Measurements from ENCODE around the gene COA8.
A peak's percentile ranks its signal among the peaks of the same experiment; 100 is the strongest.

The COA8 gene

DNA sequence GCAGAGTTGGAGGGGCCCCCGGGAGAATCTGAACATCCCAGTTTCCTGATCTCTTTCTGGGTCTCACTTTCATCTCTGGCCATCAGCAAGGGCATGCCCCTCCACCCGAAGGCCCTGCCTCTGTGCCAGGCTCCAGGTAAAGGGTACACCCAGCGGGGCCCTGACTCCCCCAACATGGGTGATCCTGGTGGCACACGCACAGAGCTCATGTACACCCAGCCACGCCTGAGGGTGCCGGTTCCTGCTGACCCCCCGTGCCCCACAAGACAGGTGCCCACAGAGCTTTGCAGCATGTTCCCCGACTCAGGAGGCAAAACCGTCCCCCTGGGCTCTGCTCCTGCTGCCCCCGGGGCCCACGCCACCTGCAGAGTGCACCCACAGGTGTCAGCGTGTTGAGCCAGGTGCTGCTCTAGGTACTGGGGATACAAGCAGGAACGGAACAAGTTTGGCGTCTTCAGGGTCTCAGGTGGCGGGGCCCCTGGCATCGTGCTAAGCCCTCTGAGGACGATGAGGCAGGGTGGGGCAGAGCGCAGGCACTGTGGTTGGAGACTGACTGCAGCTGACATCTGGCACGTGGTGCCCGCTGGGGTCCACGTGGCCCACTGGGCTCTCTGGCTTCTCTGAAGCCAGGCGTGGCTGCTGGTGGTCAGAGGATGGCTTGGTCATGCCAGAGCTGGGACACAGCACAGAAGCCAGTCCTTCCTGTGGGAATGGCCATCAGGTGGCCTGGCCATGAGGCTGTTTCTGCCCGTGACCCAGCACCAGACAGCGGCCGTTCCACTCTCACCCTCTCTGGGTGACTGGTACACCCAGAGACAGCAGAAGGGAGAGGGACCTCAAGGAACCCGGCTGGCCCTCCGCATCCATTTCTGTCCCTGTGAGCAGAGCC is 14.1 kb upstream of the COA8 start:
- DNase-seq (ENCODE audit: low spot score), result no peak

DNA sequence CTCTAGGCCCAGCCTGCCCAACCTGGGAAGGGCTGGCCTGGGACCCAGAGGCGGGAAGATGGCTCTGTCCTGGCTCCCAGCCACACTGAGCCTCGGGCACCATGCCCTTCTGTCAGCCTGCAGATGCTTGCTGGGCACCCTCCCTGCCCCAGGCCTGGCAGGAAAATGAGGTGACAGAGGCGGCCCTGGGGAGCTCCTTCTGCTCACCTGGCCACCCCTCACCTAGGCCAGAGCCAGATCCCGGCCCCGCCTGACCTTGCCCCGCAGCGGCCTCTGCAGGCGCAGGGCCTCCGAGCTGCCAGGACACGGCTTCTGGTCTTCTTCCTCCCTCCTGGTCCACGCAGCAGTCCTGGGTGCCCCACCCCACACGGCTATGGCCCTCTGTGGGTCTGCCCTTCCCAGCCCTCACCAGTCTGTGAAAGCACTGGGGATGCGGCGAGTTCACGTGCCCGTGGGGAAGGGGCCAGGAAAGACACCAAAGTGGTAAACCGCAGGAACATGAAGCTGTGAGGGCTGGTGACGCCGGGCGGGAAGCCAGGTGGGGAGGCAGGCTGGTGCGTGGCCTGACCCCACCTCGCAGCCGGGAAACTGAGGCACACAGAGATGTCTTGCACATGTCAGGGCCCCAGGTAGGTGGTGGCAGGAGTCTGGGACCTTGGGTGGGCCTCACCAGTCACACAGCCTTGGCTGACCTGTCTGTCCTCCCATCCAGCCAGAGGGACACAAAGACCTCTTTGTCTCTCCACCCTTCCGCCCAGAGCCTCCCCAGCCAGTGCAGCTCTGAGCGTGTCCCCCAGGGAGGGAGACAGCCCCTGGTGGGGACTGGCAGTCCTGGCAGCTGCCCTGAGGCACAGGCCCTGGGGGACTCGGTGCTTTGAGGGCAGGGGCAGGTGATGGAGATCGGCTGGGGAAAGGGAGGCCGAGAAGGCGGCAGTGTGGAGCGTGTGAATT is 13.1 kb upstream of the COA8 start:
- DNase-seq (ENCODE audit: low spot score), result no peak

DNA sequence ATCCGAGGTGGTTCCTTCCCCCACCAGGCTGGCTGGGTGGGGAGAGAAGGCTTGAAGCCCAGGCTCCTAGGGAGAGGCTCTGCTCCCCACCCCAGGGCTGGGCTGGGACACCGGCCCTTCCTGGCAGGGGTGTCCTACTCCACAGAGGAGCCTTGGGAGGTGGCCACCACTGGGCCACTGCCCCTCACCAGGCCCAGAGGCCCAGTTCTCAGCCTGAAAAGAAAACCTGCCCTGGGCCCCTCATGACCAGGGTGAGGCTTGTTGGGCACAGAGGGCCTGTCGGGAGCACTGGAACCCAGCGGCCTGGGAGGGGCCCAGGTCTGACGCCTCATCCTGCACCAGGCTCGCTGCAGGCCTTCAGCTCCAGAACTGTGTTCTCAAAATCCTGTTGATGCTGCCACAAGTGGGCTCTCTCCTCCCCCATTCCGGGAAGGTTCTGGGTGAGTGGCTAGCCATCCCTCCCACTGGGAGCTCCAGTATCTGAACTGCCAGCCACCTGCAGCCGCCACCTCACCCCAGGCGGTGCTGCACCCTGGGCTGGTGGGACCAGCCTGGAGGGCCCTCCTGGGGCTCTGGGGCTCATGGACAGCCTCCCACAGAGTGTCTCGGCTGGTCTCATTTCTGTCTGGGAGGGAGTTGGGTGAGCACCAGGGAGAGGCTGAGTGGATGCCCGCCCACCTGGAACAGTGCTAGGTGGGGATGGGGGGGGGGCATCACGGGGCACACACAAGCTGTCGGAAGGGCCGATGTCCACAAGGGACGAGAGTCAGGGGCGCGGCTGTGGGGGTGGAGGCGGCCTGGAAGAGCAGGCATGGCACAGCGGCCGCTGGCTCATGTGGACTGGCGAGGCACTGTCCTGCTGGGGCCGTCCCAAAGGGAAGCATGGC is 12.1 kb upstream of the COA8 start:
- no peak for DNase-seq (ENCODE audit: low spot score)

DNA sequence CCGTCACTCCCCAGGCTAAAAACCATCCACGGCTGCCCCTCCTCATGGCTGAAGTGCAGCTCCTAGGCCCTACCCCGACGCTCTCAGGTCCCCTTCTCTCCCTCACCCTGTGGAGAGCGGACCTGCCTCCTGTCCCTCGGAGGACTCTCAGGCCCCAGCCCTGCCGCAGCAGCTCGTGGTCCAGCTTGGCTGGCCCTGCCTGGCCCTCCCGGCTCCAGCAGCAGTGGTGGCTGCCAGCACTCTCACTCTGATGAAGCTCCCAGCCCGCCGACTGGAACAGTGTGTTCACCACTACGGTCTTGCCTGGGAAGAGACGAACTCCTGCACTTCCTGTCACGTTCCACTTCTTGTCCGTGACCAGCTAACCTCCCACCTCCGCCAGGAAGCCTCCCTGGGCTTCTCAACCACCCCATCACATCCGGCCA is 11.4 kb upstream of the COA8 start:
- DNase-seq (ENCODE audit: low spot score), result no peak

DNA sequence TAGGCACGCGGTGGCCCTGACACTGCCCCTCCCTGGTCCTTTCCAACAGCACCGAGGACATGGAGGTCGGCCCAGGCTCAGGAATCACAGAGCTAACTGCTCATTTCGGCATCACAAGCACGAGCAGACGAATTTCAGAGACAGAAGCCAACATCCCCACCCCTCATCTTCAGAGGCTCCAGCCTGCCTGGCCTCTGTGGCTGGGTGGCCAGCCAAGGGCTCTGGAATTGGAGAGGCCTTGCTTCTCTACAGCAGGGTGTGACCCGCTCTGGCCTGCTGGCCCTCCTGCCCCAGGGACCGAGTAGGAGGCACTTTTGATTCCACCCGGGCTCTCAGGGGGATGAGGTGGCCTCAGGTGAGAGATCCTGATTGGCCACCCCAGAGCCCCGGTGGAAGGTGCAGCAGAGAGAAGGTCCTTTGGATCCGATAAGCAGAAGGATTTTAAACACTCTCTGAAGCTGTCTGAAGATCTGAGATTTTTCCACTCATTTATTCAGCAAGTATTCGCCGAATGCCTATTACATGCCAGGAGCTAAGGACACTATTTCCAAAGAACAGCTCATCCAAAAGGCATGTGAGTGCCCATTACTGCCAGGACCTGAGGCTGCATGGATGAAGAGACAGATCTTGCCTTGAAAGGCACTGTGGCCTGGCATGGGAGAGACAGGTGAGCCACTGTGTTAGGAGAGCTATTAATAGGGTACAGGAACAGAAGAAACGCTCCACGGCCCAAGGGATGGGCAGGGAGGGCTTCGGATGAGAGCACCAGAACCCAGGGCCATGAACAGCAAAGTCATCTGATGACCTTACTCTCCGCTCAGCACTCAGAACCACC is 10.5 kb upstream of the COA8 start:
- DNase-seq (ENCODE audit: low spot score), result peak; percentile 44

DNA sequence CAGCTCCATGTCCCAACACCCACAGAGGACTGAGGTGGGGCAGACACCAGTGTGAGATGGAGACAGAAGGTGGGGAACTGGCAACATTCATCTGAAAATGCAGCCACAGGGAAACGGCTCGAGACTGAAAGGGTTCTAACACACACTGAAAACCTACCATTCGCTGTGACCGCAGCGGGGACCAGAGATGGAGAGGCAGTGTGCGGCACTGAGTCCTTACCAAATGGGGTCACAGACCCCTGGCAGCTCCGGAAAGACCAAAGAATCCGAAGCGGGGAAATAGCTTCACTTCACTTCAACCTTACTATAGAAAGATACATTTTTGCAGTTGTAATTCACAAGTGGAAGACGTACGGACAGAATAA is 9.9 kb upstream of the COA8 start:
- DNase-seq (ENCODE audit: low spot score), result no peak

DNA sequence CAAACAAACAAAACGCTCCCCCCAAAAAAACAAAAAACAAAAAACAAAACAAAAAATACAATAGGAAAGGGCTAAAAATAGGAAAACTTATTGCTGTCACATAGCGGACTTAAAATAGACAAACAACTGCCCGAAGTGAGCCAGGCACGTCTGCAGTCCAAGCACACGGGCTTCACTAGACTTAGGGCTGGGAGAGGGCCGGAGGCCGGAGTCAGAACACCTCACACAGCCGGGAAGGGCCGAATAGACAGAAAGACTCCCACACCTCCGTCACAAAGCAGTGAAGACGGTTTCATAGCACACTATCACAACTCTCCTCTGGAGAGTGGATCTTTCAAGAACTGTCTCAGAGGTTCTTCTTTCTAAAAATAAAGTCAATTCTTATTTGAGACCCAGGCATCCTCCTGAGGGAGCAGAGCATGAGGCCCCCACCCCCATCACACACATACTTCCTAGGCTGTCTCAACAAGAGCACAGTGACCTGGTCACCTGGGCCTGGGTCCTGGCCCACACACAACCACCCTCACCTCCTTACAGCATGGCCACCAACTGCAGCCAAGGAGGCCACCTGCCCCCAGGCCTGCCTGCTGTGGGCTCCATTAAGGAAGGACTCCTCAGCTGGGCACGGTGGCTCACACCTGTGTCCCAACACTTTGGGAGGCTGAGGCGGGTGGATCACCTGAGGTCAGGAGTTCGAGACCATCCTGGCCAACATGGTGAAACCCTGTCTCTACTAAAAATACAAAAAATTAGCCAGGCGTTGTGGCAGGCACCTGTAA is 7.0 kb upstream of the COA8 start:
- DNase-seq (ENCODE audit: low spot score), result no peak

DNA sequence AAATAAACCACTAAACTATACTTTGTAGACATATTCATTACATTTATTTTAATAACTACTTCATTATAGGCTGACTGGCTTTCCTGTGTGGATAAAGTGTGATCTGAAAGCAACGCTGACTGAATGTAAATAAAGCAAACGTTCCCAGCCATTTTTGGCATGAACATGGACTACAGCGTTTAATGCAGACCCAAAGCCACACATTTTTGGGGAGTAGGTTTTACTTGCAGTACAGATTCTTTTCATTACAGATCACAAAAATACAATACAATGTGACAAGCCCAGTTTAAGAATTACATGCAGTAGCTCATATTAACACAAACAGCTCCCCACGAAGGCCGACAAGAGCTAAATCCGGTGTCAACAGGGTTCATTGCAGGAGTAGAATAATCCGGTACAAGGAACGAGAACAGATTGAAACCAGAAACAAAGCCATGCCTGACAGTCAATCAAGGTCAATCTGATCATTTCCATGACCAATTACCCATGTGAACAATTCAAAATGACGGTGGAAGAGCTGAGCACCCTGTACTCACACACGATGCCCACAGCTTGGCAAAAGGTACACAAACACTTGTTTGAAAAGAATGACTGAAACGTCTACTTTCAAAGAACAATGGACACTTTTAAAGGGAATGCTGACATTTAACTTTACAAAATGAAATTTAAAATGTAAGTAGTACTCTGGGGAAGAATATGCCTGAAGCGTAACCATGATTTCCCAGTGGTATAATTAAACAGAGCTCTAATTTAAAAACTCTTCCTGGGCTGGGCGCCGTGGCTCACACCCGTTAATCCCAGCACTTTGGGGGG is 5.6 kb upstream of the COA8 start:
- DNase-seq (ENCODE audit: low spot score), result no peak

DNA sequence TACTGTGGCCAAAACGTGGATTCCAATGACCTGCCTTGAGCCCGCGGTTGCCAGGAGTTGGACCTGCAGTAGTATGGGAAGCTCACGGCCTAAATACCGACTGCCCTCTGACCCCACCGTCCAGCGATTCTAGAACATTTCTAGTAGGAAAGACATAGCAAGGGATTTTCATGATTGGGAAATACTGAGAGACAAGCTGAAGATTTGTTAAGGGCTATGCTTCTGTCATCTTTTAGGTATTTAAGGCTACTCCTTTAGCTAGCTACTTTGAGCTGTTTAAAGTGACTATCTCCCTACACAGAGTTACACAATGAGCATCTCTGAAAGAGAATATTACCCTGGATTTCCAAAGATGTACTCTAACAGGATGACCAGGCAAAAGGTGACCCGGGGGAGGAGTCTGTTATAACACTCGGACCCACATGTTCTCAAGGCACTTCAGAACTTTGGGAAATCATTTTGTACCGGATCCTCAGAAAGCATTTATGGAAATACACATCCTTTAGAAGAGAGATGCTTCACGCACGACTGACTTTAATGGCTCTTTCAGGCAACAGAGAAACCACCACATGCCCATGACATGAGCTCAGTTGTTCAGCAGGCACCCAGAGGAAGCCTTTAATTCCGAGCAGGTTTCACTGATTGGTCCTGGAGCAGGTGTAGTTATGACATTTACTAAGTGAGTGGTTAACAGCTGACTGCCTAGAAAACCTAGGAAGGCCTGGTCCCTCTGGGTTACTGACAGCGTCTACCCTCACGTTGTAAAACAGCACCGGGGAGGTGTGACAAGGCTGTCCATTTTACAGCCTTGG is 4.5 kb upstream of the COA8 start:
- no peak for DNase-seq (ENCODE audit: low spot score)

DNA sequence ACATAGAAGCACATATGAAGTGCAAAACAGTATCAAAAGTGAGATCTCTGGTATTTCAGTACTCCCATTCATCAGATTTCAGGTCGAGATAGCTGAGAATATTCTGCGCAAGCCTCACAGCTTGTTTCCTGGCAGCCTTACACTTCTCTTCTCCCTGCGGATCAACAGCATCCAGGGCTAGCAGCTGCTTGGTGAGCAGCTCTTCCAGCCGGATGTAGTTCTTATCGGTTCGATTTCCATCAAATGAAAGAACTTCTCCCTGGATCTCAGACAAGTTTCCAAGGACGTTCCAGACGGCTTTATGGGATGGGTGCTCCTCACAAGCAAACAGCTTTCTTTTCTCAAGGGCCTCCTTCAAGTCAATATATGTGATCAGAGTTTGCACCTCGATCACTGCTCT is 3.0 kb upstream of the COA8 start:
- no peak for DNase-seq (ENCODE audit: low spot score)

DNA sequence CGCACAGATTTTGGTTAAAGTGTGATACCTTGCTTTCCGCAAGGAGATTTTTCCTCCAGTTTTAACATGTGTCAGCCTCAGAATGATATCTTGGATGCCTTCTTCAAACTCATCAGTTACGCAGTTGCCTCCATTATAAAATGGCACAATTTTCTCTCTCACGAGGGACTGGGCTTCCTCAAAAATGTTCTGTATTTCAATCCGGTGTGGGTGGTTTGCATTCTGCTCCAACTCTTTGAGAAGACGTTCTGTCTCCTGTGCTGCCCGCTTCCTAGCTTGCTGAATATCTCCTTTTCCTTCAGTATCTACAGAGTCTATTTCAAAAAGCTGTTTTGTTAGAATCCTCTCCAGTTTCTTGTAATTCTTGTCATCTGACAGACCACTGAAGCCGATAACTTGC is 2.1 kb upstream of the COA8 start:
- DNase-seq (ENCODE audit: low spot score), result no peak

DNA sequence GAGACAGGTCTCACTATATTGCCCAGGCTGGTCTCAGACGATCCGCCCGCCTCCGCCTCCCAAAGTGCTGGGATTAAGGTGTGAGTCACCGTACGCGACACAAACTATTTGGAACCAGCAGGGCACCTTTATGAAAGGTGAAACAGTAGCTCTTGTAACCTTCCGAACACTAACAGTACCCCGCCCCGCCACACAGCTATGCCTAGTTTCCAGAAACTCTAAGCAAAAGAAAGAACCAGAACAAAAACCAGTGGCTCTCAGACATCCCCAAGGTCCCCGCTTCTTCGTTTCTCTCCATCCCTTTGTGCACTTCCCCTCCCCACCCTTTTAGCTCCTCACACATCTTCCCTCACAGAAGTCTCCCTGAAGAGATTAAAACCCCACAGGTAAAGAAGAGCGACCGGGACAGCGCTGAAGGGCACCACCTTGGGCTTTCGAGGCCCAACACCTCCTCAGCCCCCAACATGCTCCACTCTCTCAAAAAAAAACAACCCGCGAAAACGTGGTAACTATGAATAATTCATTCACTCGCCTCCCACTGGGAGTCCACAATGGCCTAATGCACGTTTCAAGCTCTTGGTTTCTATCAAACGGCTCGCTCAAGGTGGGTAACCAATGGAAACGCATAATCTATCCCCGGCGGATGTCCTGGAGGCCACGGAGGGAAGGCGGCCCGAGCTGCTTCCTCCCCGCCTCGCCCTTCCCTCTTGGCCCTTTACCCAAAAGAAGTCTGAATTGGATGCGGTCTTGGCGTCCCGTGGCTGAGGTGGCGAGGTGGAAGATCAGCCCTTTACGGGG is 1.2 kb upstream of the COA8 start:
- DNase-seq (ENCODE audit: low spot score), result peak; percentile 75

DNA sequence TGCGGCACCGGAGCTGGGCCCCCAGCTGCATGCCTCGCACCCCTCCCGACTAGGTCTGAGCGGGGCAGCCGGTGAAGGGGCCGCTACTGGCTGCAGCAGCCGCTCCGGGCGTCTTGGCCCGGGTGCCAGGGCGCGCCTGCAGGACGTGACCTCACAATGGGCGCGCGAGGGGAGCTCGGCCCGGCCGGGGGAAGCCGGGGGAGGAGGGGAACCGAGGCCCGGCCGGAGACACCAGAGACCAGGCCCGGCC is 656 bp upstream of the COA8 start:
- peak; percentile 61 for DNase-seq (ENCODE audit: low spot score)

DNA sequence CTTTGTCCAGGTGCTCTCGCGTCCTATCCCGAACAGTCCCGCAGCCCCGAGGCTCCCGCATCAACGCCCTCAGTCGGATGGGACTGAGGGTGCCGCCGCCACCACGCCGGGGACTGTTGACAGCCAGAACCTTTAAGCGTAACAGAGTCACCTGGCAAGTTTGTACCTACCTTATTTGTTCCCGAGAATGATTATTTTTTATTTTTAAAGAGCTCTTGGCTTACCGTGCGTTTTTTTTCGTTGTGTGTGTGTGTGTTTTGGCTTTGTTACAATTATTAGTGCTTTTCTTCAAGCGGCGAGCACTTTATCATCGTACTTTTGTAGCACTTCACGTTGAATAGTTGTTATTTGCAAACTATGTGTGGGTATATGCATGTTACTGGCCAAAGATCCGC is 463 bp downstream of the COA8 start:
- DNase-seq (ENCODE audit: low spot score), result no peak

DNA sequence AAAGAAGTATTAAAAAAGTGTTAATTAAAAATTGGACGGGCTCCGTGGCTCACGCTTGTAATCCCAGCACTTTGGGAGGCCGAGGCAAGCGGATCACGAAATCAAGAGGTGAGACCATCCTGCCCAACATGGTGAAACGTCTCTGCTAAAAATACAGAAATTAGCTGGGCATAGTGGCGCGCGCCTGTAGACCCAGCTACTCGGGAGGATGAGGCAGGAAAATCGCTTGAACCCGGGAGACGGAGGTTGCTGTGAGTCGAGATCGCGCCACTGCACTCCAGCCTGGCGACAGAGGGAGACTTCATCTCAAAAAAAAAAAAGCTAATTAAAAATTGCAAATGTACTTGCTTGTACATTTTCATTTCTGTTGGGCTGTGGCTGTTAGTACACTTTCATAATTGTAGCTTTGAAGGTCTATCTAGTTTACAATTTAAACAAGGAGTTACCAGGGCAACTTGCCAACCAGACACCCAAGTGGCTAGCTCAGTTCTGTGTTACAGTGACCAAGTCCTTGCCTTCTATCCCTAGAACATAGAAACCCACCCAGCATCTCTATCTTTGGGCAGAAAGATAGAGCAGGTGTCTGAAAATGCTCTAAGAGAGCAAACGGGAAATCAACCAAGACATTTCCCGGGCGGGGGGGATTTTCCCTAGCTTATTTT is 1.2 kb downstream of the COA8 start:
- DNase-seq (ENCODE audit: low spot score), result no peak

DNA sequence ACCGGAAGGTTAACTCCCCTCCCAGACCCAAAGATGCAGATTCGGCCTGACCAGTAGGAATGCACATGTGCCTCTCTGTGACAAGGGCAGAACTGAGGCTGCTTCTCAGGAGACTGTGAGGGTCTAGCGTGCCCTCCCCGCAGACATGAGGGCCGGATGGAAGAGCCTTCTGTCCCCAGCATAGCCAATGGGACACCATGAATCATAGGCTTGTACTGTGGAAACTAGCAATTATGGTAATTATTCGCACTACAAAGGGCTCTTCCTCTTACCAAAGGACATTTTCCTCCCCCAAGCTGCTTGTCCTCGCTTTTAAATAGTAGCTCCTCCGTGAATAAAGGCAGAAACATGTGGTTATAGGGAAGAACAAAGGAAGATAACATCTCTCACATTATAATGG is 6.2 kb downstream of the COA8 start:
- DNase-seq (ENCODE audit: low spot score), result no peak

DNA sequence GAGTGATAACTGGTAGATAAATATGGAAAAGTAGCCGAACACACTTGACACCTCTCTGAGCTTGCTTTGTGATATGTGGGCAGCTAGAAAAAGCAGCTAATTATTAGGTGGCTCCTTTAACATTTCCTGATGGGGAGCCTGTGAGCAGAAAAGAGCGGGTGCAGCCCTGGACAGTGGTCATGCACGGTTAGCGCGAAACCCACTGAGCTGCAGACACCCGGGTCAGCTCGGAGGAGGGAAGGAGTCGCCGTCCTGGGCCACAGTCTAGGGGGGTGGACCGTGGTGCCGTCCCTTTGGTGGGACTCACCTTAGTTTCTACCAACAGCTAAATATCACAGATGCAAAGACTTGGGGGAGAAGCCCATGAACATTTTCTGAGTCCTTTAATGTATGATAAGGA is 6.6 kb downstream of the COA8 start:
- DNase-seq (ENCODE audit: low spot score), result no peak

DNA sequence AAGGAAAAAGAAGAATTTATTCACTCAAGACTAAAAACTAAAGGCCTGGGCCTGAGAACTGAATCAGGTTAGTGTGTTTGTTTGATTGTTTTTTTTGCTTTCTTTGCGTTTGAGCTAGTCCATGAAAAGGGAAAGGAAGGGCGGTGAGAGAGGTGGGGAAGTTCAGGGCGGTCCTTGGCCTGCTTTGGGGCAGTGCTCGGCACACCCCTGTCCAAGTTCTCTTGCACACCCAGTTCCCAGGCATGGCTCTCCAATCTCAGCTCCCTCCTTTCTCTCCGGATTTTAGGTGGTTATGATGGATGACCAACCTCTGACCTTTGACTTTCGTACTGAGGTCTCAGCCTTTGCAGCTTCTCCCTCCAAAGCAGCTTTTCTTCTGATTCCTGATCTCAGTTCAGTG is 11.3 kb downstream of the COA8 start:
- DNase-seq (ENCODE audit: low spot score), result no peak
